ENCODE results near the gene SCAMP2.

Gene SCAMP2

GRCh38 chr15:74835312-74835823 is 37.8 kb downstream of the SCAMP2 start:
- no peak overlapping the region for H3K27ac Mint-ChIP-seq
- DNase-seq = peak; percentile 63
- CTCF ChIA-PET = interaction anchor here (0.6 to 2.5 kb wide), 9 partner anchors 9 to 135 kb away, joined by 3 to 13 read pairs (median 3); no protein-coding TSS in a partner anchor
- peaks cover 9% of the 10 kb centered on the region for H3K27me3 Mint-ChIP-seq
- H3K4me1 Mint-ChIP-seq = no peaks in the 10 kb centered on the region
- no peaks in the 10 kb centered on the region for H3K9me3 Mint-ChIP-seq
- H3K4me3 Mint-ChIP-seq = no peak overlapping the region
- peaks cover 22% of the 10 kb centered on the region for H3K36me3 Mint-ChIP-seq

- peaks cover 17% of the 10 kb centered on the region for H3K27me3 Mint-ChIP-seq
- H3K4me1 Mint-ChIP-seq = no peaks in the 10 kb centered on the region
- CTCF ChIA-PET = interaction anchor here (0.7 to 1.4 kb wide), 7 partner anchors 33 to 202 kb away, joined by 3 to 4 read pairs (median 3); no protein-coding TSS in a partner anchor
- no peak overlapping the region for H3K27ac Mint-ChIP-seq
- H3K4me3 Mint-ChIP-seq = no peak overlapping the region
- DNase-seq = no peak
- H3K9me3 Mint-ChIP-seq = no peaks in the 10 kb centered on the region
- H3K36me3 Mint-ChIP-seq = peaks cover 18% of the 10 kb centered on the region
These were observed 39.6 kb downstream of the SCAMP2 start for GRCh38 chr15:74833376-74834107.

DNA sequence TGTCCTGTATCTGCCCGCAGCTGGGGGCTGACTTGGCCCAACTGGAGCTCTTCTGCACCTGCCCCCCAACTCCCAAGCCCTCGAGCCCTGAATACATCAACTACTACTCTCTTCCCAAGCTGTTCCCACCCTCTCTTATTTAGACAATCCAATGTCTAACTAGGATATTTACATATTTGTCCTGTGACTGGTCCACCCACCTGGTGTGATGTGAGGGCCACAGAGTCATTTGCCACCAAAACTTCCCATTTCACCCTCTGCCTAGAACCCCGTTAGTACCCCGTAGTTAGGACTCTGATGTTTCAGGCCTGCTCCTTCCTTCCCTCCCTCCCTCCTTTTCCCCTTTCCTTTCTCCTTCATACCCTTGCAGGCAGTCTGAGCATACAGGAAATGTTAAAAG is 40.3 kb downstream of the SCAMP2 start:
- CTCF ChIA-PET = interaction anchor here (0.7 to 1.4 kb wide), 5 partner anchors 33 to 119 kb away, joined by 3 to 4 read pairs (median 3); no protein-coding TSS in a partner anchor
- no peaks in the 10 kb centered on the region for H3K4me1 Mint-ChIP-seq
- H3K27me3 Mint-ChIP-seq = peaks cover 25% of the 10 kb centered on the region
- no peak for DNase-seq
- H3K36me3 Mint-ChIP-seq = peaks cover 18% of the 10 kb centered on the region
- no peak overlapping the region for H3K4me3 Mint-ChIP-seq
- H3K27ac Mint-ChIP-seq = no peak overlapping the region
- no peaks in the 10 kb centered on the region for H3K9me3 Mint-ChIP-seq

- H3K4me1 Mint-ChIP-seq = no peaks in the 10 kb centered on the region
- DNase-seq = no peak
- no peaks in the 10 kb centered on the region for H3K9me3 Mint-ChIP-seq
- CTCF ChIA-PET = interaction anchor here (0.8 kb wide), 1 partner anchor 63 kb away, joined by 4 read pairs; no protein-coding TSS in a partner anchor
- H3K4me3 Mint-ChIP-seq = no peak overlapping the region
- peaks cover 15% of the 10 kb centered on the region for H3K36me3 Mint-ChIP-seq
- H3K27me3 Mint-ChIP-seq = peaks cover 33% of the 10 kb centered on the region
- no peak overlapping the region for H3K27ac Mint-ChIP-seq
These were observed 41.2 kb downstream of the SCAMP2 start for GRCh38 chr15:74831813-74832495.

GRCh38 chr15:74830868-74831267 is 42.3 kb downstream of the SCAMP2 start:
- CTCF ChIA-PET = interaction anchor here (0.8 to 1.0 kb wide), 2 partner anchors 69 to 71 kb away, joined by 3 read pairs; no protein-coding TSS in a partner anchor
- H3K27ac Mint-ChIP-seq = no peak overlapping the region
- peaks cover 44% of the 10 kb centered on the region for H3K27me3 Mint-ChIP-seq
- DNase-seq = no peak
- peaks cover 2% of the 10 kb centered on the region for H3K4me1 Mint-ChIP-seq
- H3K9me3 Mint-ChIP-seq = no peaks in the 10 kb centered on the region
- H3K36me3 Mint-ChIP-seq = peaks cover 9% of the 10 kb centered on the region
- no peak overlapping the region for H3K4me3 Mint-ChIP-seq

- H3K27ac Mint-ChIP-seq = no peak overlapping the region
- DNase-seq = no peak
- no peaks in the 10 kb centered on the region for H3K9me3 Mint-ChIP-seq
- H3K4me1 Mint-ChIP-seq = peaks cover 2% of the 10 kb centered on the region
- peaks cover 2% of the 10 kb centered on the region for H3K36me3 Mint-ChIP-seq
- no peak overlapping the region for H3K4me3 Mint-ChIP-seq
- CTCF ChIA-PET = interaction anchor here (0.8 to 1.0 kb wide), 2 partner anchors 70 to 72 kb away, joined by 3 read pairs; no protein-coding TSS in a partner anchor
- H3K27me3 Mint-ChIP-seq = peaks cover 53% of the 10 kb centered on the region
These were observed 43.2 kb downstream of the SCAMP2 start for GRCh38 chr15:74829991-74830390.

GRCh38 chr15:74829486-74829885 is 43.7 kb downstream of the SCAMP2 start:
- CTCF ChIA-PET = interaction anchor here (1.0 to 1.1 kb wide), 2 partner anchors 58 to 72 kb away, joined by 3 to 4 read pairs; no protein-coding TSS in a partner anchor
- Mint-ChIP-seq H3K4me3 (no peak overlapping the region), H3K9me3 (no peaks in the 10 kb centered on the region), H3K4me1 (peaks cover 2% of the 10 kb centered on the region), H3K36me3 (peaks cover under 1% of the 10 kb centered on the region), H3K27ac (no peak overlapping the region), H3K27me3 (peaks cover 58% of the 10 kb centered on the region)
- no peak for DNase-seq

DNA sequence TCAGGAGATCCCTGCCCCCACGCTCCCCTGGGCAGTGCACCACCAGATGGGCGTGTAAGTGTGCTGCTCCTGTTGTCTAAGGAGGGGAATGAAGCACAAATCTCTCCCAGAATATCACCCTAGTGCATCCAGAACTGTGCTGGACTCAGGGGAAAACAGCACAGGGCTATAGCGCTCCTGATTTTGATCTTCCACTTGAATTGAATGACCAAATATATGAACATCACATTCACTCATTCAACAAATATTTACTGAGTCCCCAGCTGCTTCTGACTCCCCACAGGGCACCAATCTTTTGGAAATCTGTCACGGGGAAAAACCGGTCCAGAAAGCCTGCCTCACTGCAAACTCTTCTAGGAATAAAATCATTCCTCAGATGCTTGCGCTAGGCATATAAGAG is 44.3 kb downstream of the SCAMP2 start:
- DNase-seq = no peak
- H3K27me3 Mint-ChIP-seq = peaks cover 65% of the 10 kb centered on the region
- H3K4me1 Mint-ChIP-seq = peaks cover 2% of the 10 kb centered on the region
- CTCF ChIA-PET = interaction anchor here (1.0 to 1.1 kb wide), 2 partner anchors 58 to 73 kb away, joined by 3 to 4 read pairs; no protein-coding TSS in a partner anchor
- no peaks in the 10 kb centered on the region for H3K36me3 Mint-ChIP-seq
- H3K27ac Mint-ChIP-seq = no peak overlapping the region
- H3K4me3 Mint-ChIP-seq = no peak overlapping the region
- H3K9me3 Mint-ChIP-seq = no peaks in the 10 kb centered on the region

- H3K4me1 Mint-ChIP-seq = peaks cover 2% of the 10 kb centered on the region
- H3K4me3 Mint-ChIP-seq = no peak overlapping the region
- CTCF ChIA-PET = interaction anchor here (0.7 to 1.3 kb wide), 3 partner anchors 56 to 74 kb away, joined by 3 to 5 read pairs (median 3); no protein-coding TSS in a partner anchor
- no peak for DNase-seq
- H3K36me3 Mint-ChIP-seq = no peaks in the 10 kb centered on the region
- no peak overlapping the region for H3K27ac Mint-ChIP-seq
- H3K9me3 Mint-ChIP-seq = no peaks in the 10 kb centered on the region
- H3K27me3 Mint-ChIP-seq = peaks cover 77% of the 10 kb centered on the region
These were observed 45.6 kb downstream of the SCAMP2 start for GRCh38 chr15:74827614-74828013.

GRCh38 chr15:74826921-74827320 is 46.2 kb downstream of the SCAMP2 start:
- no peak for DNase-seq
- H3K27ac Mint-ChIP-seq = no peak overlapping the region
- CTCF ChIA-PET = interaction anchor here (0.7 to 1.2 kb wide), 3 partner anchors 27 to 58 kb away, joined by 3 read pairs; no protein-coding TSS in a partner anchor
- H3K9me3 Mint-ChIP-seq = no peaks in the 10 kb centered on the region
- no peak overlapping the region for H3K4me3 Mint-ChIP-seq
- H3K36me3 Mint-ChIP-seq = no peaks in the 10 kb centered on the region
- H3K27me3 Mint-ChIP-seq = peaks cover 83% of the 10 kb centered on the region
- H3K4me1 Mint-ChIP-seq = peaks cover 2% of the 10 kb centered on the region

DNA sequence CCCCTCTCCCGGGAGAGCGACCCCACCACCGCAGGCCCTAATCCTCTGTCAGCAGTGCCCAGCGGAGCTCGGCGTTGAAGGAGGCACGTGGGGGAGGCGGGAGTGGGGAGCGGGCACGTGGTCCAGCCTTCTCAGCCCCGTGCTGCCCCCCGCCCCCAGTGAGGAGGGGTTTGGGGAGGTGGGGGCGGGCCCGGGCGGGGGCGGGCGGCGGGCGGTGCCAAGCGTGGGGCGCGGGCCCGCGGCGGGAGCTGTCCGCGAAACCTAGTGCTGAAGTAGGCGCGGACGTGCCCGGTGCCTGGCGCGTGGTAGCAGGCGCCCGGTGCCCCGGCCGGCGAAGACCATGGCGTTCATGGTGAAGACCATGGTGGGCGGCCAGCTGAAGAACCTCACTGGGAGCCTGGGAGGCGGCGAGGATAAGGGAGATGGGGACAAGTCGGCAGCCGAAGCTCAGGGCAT is 46.8 kb downstream of the SCAMP2 start, which contains the start of gene CPLX3:
TSS of gene CPLX3 (plus strand) at position 264 of the 456 bp plus-strand sequence. CDS start at position 341, 77 bp downstream.
- Mint-ChIP-seq H3K27me3 (peaks cover 87% of the 10 kb centered on the region), H3K4me3 (no peak within 1 kb of the TSS)

GRCh38 chr15:74825866-74826265 is 47.3 kb downstream of the SCAMP2 start:
- H3K9me3 Mint-ChIP-seq = no peaks in the 10 kb centered on the region
- no peak overlapping the region for H3K27ac Mint-ChIP-seq
- H3K27me3 Mint-ChIP-seq = peaks cover 86% of the 10 kb centered on the region
- no peak overlapping the region for H3K4me3 Mint-ChIP-seq
- CTCF ChIA-PET = interaction anchor here (1.2 to 3.2 kb wide), 2 partner anchors 26 to 57 kb away, joined by 3 to 11 read pairs; no protein-coding TSS in a partner anchor
- no peaks in the 10 kb centered on the region for H3K36me3 Mint-ChIP-seq
- no peak for DNase-seq
- peaks cover 2% of the 10 kb centered on the region for H3K4me1 Mint-ChIP-seq

More for the DNA sequence above, 46.8 kb downstream of the SCAMP2 start, which contains the start of gene CPLX3:
- peak; percentile 76 for DNase-seq
- H3K27ac Mint-ChIP-seq = no peak within 1 kb of the TSS
- H3K4me1 Mint-ChIP-seq = peaks cover 2% of the 10 kb centered on the region
- no peaks in the 10 kb centered on the region for H3K9me3 Mint-ChIP-seq
- CTCF ChIA-PET = interaction anchor here (1.2 to 3.2 kb wide), 2 partner anchors 27 to 57 kb away, joined by 3 to 11 read pairs; no protein-coding TSS in a partner anchor
- H3K36me3 Mint-ChIP-seq = no peaks in the 10 kb centered on the region

DNA sequence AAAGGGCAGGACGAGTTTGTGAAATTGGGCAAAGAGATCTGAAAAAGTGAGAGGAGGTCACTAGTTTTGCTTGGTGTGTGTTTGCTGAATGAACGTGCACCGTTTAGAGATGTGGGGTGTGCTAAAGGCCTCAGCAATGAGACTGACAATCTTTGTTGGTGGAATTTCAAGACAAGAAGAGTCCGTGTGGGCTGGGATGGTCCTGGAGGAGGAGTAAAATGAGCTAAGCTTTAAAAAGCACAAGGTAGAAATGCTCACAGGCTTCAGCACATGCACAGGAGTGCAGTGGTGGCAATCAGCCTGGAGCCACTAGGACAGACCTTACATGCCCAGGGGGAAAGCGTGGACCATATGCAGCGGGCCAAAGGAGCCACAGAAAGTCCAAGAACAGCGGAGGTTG is 48.2 kb downstream of the SCAMP2 start:
- Mint-ChIP-seq H3K27ac (no peak overlapping the region), H3K36me3 (no peaks in the 10 kb centered on the region), H3K4me1 (peaks cover 2% of the 10 kb centered on the region), H3K9me3 (no peaks in the 10 kb centered on the region), H3K4me3 (no peak overlapping the region), H3K27me3 (peaks cover 88% of the 10 kb centered on the region)
- DNase-seq = no peak
- CTCF ChIA-PET = interaction anchor here (1.0 to 3.2 kb wide), 2 partner anchors 10 to 56 kb away, joined by 3 to 11 read pairs; no protein-coding TSS in a partner anchor

Data from activated naive CD4-positive, alpha-beta T cell treated with anti-CD3 and anti-CD28 coated beads, Interleukin-2, amount 10 ng/mL, durations not matched to agents 7 days and 5 days (primary cell).